GM23248 (cell line): ENCODE data around the gene IKBKG. TPM values are rescaled to one million over a fixed set of nuclear protein-coding genes. Genes with fewer than 3 reads are reported as not detected.
"Not testable (repeated sequence)": the region's sequence is repeated elsewhere in the genome, so short reads cannot be mapped to it uniquely, and the experiment has no call there.

ENCODE experiments used
- DNase-seq: peaks from one replicate; pipeline ENCODE4 v3.0.0-alpha.2; 2015
- H2AFZ ChIP-seq: fragments of 200-600 bp; sonication (generic); 2 replicates; pipeline ENCODE4 v1.6.1; 2016; ENCODE audit warnings: antibody characterized with exemption
- H3F3A ChIP-seq: fragments of 200-600 bp; sonication (generic); 2 replicates; pipeline ENCODE4 v1.6.1; 2016; ENCODE audit warnings: mild to moderate bottlenecking, antibody characterized with exemption, mixed run types; ENCODE audit not compliant: insufficient read depth
- H3K27ac ChIP-seq: fragments of 200-600 bp; sonication (generic); 2 replicates; pipeline ENCODE4 v1.5.1; 2016; ENCODE audit warnings: mild to moderate bottlenecking
- H3K27me3 ChIP-seq: fragments of 200-600 bp; sonication (generic); replicated peaks from 2 replicates; pipeline ENCODE4 v1.6.1; 2016; ENCODE audit warnings: mild to moderate bottlenecking; ENCODE audit not compliant: insufficient read depth
- H3K36me3 ChIP-seq: fragments of 200-600 bp; sonication (generic); 2 replicates; pipeline ENCODE4 v1.6.1; 2016; ENCODE audit warnings: low read depth, mild to moderate bottlenecking
- H3K4me1 ChIP-seq: fragments of 200-600 bp; sonication (generic); 2 replicates; pipeline ENCODE4 v1.6.1; 2016; ENCODE audit warnings: mild to moderate bottlenecking; ENCODE audit not compliant: insufficient read depth
- H3K4me2 ChIP-seq: fragments of 200-600 bp; sonication (generic); one replicate; pipeline ENCODE4 v1.6.1; 2016; ENCODE audit warnings: mild to moderate bottlenecking; ENCODE audit not compliant: unreplicated experiment
- H3K4me3 ChIP-seq: fragments of 200-600 bp; sonication (generic); 2 replicates; pipeline ENCODE4 v1.5.1; 2016; ENCODE audit warnings: mild to moderate bottlenecking
- H3K79me2 ChIP-seq: fragments of 200-600 bp; sonication (generic); 2 replicates; pipeline ENCODE4 v1.6.1; 2016; ENCODE audit warnings: mild to moderate bottlenecking; ENCODE audit not compliant: insufficient read depth
- H3K9ac ChIP-seq: fragments of 200-600 bp; sonication (generic); 2 replicates; pipeline ENCODE4 v1.6.1; 2016; ENCODE audit warnings: mild to moderate bottlenecking
- H3K9me2 ChIP-seq: fragments of 200-600 bp; sonication (generic); 2 replicates; pipeline ENCODE4 v1.6.1; 2016; ENCODE audit warnings: mixed run types, mild to moderate bottlenecking, moderate library complexity; ENCODE audit not compliant: insufficient read depth
- H3K9me3 ChIP-seq: fragments of 200-600 bp; sonication (generic); one replicate; pipeline ENCODE4 v1.6.1; 2017; ENCODE audit warnings: low read depth
- H4K20me1 ChIP-seq: fragments of 200-600 bp; sonication (generic); 2 replicates; pipeline ENCODE4 v1.6.0; 2016; ENCODE audit not compliant: insufficient read depth
- EZH2 ChIP-seq: fragments of 200-600 bp; sonication (generic); IDR thresholded peaks from 2 replicates; pipeline ENCODE4 v1.6.1; 2018; ENCODE audit warnings: antibody characterized with exemption, mild to moderate bottlenecking; ENCODE audit not compliant: insufficient read depth, poor library complexity, severe bottlenecking
- EZH2phosphoT487 ChIP-seq: fragments of 200-600 bp; sonication (generic); IDR thresholded peaks from 2 replicates; pipeline ENCODE4 v1.6.1; 2018; ENCODE audit warnings: antibody characterized with exemption, moderate library complexity, mild to moderate bottlenecking, low read depth; ENCODE audit not compliant: insufficient read depth
- WGBS, 2 experiments: methylation state at CpG; one replicate each; pipeline ENCODE4 v1.1.6; 2015 to 2017; ENCODE audit warnings: low lambda C conversion rate in 2 of 2, low coverage in 1 of 2; ENCODE audit errors: missing lambda C conversion rate in 2 of 2; 5-methylcytosine and 5-hydroxymethylcytosine counted together
- in situ Hi-C: fragments of 300-500 bp; cut with MboI; formaldehyde crosslinking; loops from 2 replicates; pipeline ENCODE4 v1.15.0; 2020
- polyA plus RNA-seq: library from polyadenylated mRNA; unstranded; fragments of >200 nt; fragmentation: Nextera tagmentation; extraction: Ambion mirVana; gene quantifications from 2 replicates; pipeline ENCODE4 v1.2.1, GENCODE V29; 2016
- total RNA-seq: library from RNA; depleted of rRNA; stranded (reverse); fragments of >200 nt; shearing (Covaris generic); gene quantifications from 2 replicates; pipeline ENCODE4 v1.2.3, GENCODE V29; 2014

The IKBKG gene
- total and polyA plus RNA-seq, 2 experiments from 2014 or later = 25.9 to 26.2 TPM

GRCh38 chrX:154546354-154547244 lies 821 bp upstream of the IKBKG start, which contains the start of gene G6PD:
G6PD (minus strand) TSS chrX:154546846; CDS start chrX:154546155, 691 bp downstream.
- DNase-seq = peak; percentile 73

GRCh38 chrX:154548028-154548316 lies 552 bp downstream of the IKBKG start:
- Histone ChIP-seq H3K9me2 (no peaks in the 10 kb centered on the region), H3K27me3 (no peaks in the 10 kb centered on the region), H3F3A (peaks cover 11% of the 10 kb centered on the region; the same call in 1 of the 2 replicates), H2AFZ (peak overlapping the region; percentile 74), H3K27ac (peak overlapping the region; percentile 95), H3K9me3 (no peaks in the 10 kb centered on the region), H3K4me2 (peak overlapping the region; percentile 90), H3K4me3 (peak overlapping the region; percentile 98), H4K20me1 (no peaks in the 10 kb centered on the region), H3K36me3 (no peaks in the 10 kb centered on the region), H3K4me1 (peaks cover 7% of the 10 kb centered on the region; the same call in 1 of the 2 replicates), H3K79me2 (peaks cover 60% of the 10 kb centered on the region), H3K9ac (peak overlapping the region; percentile 98)
- WGBS, 2 experiments = 0% methylated on average over 9 of the region's 9 CpGs
- DNase-seq = peak; percentile 62
- in situ Hi-C loops = no loop called here
- no peak for TF ChIP-seq EZH2phosphoT487

More at GRCh38 chrX:154546354-154547244, 821 bp upstream of the IKBKG start, which contains the start of gene G6PD:
- no peaks in the 10 kb centered on the region for H4K20me1 ChIP-seq
- H3K4me3 ChIP-seq = peak within 1 kb of the TSS; percentile 98
- peak within 1 kb of the TSS; percentile 98 for H3K9ac ChIP-seq
- H3K4me1 ChIP-seq = peaks cover 17% of the 10 kb centered on the region
- no peaks in the 10 kb centered on the region for H3K36me3 ChIP-seq
- no peaks in the 10 kb centered on the region for H3K9me2 ChIP-seq
- H3F3A ChIP-seq = peaks cover 11% of the 10 kb centered on the region; the same call in 1 of the 2 replicates
- peak within 1 kb of the TSS; percentile 74 for H2AFZ ChIP-seq
- H3K27me3 ChIP-seq = no peaks in the 10 kb centered on the region
- 0 to 1% methylated on average over 26 to 28 of the region's 92 CpGs for WGBS, 2 experiments
- peak within 1 kb of the TSS; percentile 95 for H3K27ac ChIP-seq
- TF ChIP-seq EZH2phosphoT487 (no peak), EZH2 (no peak)
- peaks cover 54% of the 10 kb centered on the region for H3K79me2 ChIP-seq
- peak within 1 kb of the TSS; percentile 90 for H3K4me2 ChIP-seq
- in situ Hi-C loops = no loop called here
- no peaks in the 10 kb centered on the region for H3K9me3 ChIP-seq

GRCh38 chrX:154549766-154550165 lies 2.3 kb downstream of the IKBKG start:
- in situ Hi-C loops = no loop called here
- H3K27me3 ChIP-seq = no peaks in the 10 kb centered on the region
- H3K9me2 ChIP-seq = no peaks in the 10 kb centered on the region
- no peak overlapping the region for H3K4me2 ChIP-seq
- no peak overlapping the region for H3K9ac ChIP-seq
- no peak overlapping the region for H2AFZ ChIP-seq
- H3F3A ChIP-seq = peaks cover 11% of the 10 kb centered on the region; the same call in 1 of the 2 replicates
- TF ChIP-seq EZH2 (no peak), EZH2phosphoT487 (no peak)
- H3K4me3 ChIP-seq = peak overlapping the region; percentile 7; the same call in 1 of the 2 replicates
- peak; percentile 31 for DNase-seq
- H3K79me2 ChIP-seq = peaks cover 66% of the 10 kb centered on the region
- H3K27ac ChIP-seq = no peak overlapping the region
- 0 to 13% methylated on average over 1 of the region's 1 CpG for WGBS, 2 experiments
- H4K20me1 ChIP-seq = no peaks in the 10 kb centered on the region
- peaks cover 7% of the 10 kb centered on the region; the same call in 1 of the 2 replicates for H3K4me1 ChIP-seq
- H3K36me3 ChIP-seq = no peaks in the 10 kb centered on the region
- no peaks in the 10 kb centered on the region for H3K9me3 ChIP-seq

- H3K4me1 ChIP-seq, H2AFZ ChIP-seq, H3K9me3 ChIP-seq, H3K9ac ChIP-seq, in situ Hi-C loops, H3K27ac ChIP-seq, H3K4me2 ChIP-seq, H3K27me3 ChIP-seq, H3K36me3 ChIP-seq, H3K4me3 ChIP-seq, H4K20me1 ChIP-seq, DNase-seq, H3K9me2 ChIP-seq: not testable (repeated sequence)
- peaks cover 11% of the 10 kb centered on the region; the same call in 1 of the 2 replicates for H3F3A ChIP-seq
- WGBS, 2 experiments = 95 to 98% methylated on average over 5 to 7 of the region's 18 CpGs
- H3K79me2 ChIP-seq = peaks cover 57% of the 10 kb centered on the region
Observed at GRCh38 chrX:154552112-154552806, 4.8 kb downstream of the IKBKG start.

- H4K20me1 ChIP-seq, H3K9me2 ChIP-seq, H3K4me1 ChIP-seq, H3K27ac ChIP-seq, H2AFZ ChIP-seq, in situ Hi-C loops, H3K36me3 ChIP-seq, H3K9me3 ChIP-seq, H3K4me3 ChIP-seq, H3K9ac ChIP-seq, H3K4me2 ChIP-seq, H3K27me3 ChIP-seq, H3F3A ChIP-seq, DNase-seq: not testable (repeated sequence)
- WGBS, 2 experiments = 83 to 97% methylated on average over 4 to 5 of the region's 24 CpGs
- peaks cover 14% of the 10 kb centered on the region for H3K79me2 ChIP-seq
Observed at GRCh38 chrX:154558060-154558690, 10.8 kb downstream of the IKBKG start.

GRCh38 chrX:154558896-154559295 lies 11.5 kb downstream of the IKBKG start:
- in situ Hi-C loops, H3F3A ChIP-seq, H3K4me2 ChIP-seq, H3K4me1 ChIP-seq, H3K4me3 ChIP-seq, H3K36me3 ChIP-seq, H3K9me3 ChIP-seq, H2AFZ ChIP-seq, DNase-seq, H3K27ac ChIP-seq, H4K20me1 ChIP-seq, H3K9ac ChIP-seq, H3K27me3 ChIP-seq, H3K9me2 ChIP-seq: not testable (repeated sequence)
- WGBS, 2 experiments = 80% methylated on average over 9 of the region's 21 CpGs; no CpG with 5 or more reads in 1 of the 2 experiments
- peaks cover 14% of the 10 kb centered on the region for H3K79me2 ChIP-seq
